GM12892 (cell line): ENCODE measurements around the gene ZNF234.
A peak's percentile ranks its signal among the peaks of the same experiment; 100 is the strongest.

Experiments used
- POLR2A ChIP-seq: IDR thresholded peaks from 2 replicates; pipeline ENCODE4 v1.6.1; 2011; ENCODE audit warnings: low read depth, low read length, control low read depth
- POLR2AphosphoS5 ChIP-seq: IDR thresholded peaks from 2 replicates; pipeline ENCODE4 v1.6.1; 2011; ENCODE audit warnings: low read depth, low read length, control low read depth
- TAF1 ChIP-seq: IDR thresholded peaks from 2 replicates; pipeline ENCODE4 v1.6.1; 2011; ENCODE audit warnings: low read depth, mild to moderate bottlenecking, control low read depth, low read length, borderline replicate concordance

- no peak for TF ChIP-seq POLR2AphosphoS5
- peak; percentile 58; the same call in 1 of the 2 replicates for TF ChIP-seq POLR2A
- TF ChIP-seq TAF1, result no peak
These were observed 47.2 kb upstream of the ZNF234 start, which contains the start of gene ZNF224 for GRCh38 chr19:44093931-44094765.
